Measurements from ENCODE around the gene GRM8. TPM values are rescaled to one million over a fixed set of nuclear protein-coding genes. Genes with fewer than 3 reads are reported as not detected.

Gene GRM8
- total and polyA plus RNA-seq, 2 experiments from 2014 or later, result not detected

DNA sequence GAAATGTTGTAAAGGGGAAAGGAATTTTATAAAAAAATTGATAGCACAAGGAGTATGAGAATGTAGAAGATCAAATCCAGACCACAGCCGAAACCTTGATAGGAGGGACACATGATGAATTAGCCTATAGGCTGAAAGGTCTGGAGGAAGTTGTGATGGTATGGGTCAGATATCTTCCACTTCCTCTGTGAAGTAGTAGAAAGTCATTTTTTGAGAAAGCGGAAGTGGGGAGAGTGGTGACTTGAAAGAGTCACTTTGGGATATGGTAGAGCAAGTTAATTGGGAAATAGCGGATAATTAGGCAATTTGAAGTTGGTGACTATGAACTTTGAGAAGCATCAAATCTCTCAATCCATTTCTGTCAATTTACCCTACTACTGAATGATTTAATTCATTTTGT lies 99.4 kb downstream of the GRM8 start:
- Histone ChIP-seq H3K36me3 (ENCODE audit: low read depth) (no peaks in the 10 kb centered on the region), H3K9me2 (ENCODE audit: insufficient read depth) (no peaks in the 10 kb centered on the region), H3F3A (ENCODE audit: insufficient read depth) (no peaks in the 10 kb centered on the region), H3K27me3 (replicated peaks; ENCODE audit: insufficient read depth) (no peaks in the 10 kb centered on the region), H2AFZ (no peak overlapping the region), H3K9ac (no peak overlapping the region), H3K4me3 (no peak overlapping the region), H3K4me2 (ENCODE audit: unreplicated experiment) (no peak overlapping the region), H3K79me2 (ENCODE audit: insufficient read depth) (no peaks in the 10 kb centered on the region), H3K27ac (no peak overlapping the region), H3K9me3 (ENCODE audit: low read depth) (no peaks in the 10 kb centered on the region), H3K4me1 (ENCODE audit: insufficient read depth) (no peaks in the 10 kb centered on the region), H4K20me1 (ENCODE audit: insufficient read depth) (no peaks in the 10 kb centered on the region)
- TF ChIP-seq EZH2 (IDR thresholded peaks at IDR 0.05; ENCODE audit: insufficient read depth, poor library complexity, severe bottlenecking) (no peak), EZH2phosphoT487 (IDR thresholded peaks at IDR 0.05; ENCODE audit: insufficient read depth, low read depth) (no peak)
- in situ Hi-C loops (cut with MboI), result no loop called here
- 28 to 36% methylated on average over 3 of the region's 3 CpGs for WGBS, 2 experiments (ENCODE audit: low coverage in 1 of 2, low lambda C conversion rate in 2 of 2, missing lambda C conversion rate in 2 of 2)
- no peak for DNase-seq

DNA sequence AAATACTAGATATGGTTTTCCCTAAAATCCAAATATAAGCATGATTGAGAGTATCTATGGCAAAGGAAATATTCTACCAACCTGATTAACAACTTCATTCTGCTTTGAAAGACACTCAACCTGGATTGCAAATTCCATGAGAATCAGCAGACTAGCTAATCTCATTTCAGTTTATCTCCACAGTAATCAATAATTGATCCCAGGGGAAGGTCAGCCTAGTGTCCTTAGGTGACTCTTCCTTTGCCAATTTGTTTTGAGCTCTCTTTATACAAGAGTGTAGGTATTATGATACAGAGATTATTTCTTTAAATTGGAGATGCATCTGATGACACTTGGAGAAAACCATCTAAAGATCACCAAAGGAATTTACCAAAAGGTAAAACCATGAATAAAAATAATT lies 100.3 kb downstream of the GRM8 start:
- in situ Hi-C loops (cut with MboI), result no loop called here
- no peak for TF ChIP-seq EZH2phosphoT487 (IDR thresholded peaks at IDR 0.05; ENCODE audit: insufficient read depth, low read depth)
- no peak for TF ChIP-seq EZH2 (IDR thresholded peaks at IDR 0.05; ENCODE audit: insufficient read depth, poor library complexity, severe bottlenecking)
- H3K27me3 ChIP-seq (replicated peaks; ENCODE audit: insufficient read depth), result no peaks in the 10 kb centered on the region
- no peak overlapping the region for H3K9ac ChIP-seq
- H3K27ac ChIP-seq, result no peak overlapping the region
- H3K79me2 ChIP-seq (ENCODE audit: insufficient read depth), result no peaks in the 10 kb centered on the region
- no peak overlapping the region for H3K4me2 ChIP-seq (ENCODE audit: unreplicated experiment)
- 0 out of 2 replicates have a peak, but pooled peaks cover 2% of the 10 kb centered on the region for H3K9me2 ChIP-seq (ENCODE audit: insufficient read depth)
- no peak overlapping the region for H3K4me3 ChIP-seq
- no peak for DNase-seq
- H3F3A ChIP-seq (ENCODE audit: insufficient read depth), result no peaks in the 10 kb centered on the region
- H3K9me3 ChIP-seq (ENCODE audit: low read depth), result no peaks in the 10 kb centered on the region
- no peaks in the 10 kb centered on the region for H3K36me3 ChIP-seq (ENCODE audit: low read depth)
- no peaks in the 10 kb centered on the region for H3K4me1 ChIP-seq (ENCODE audit: insufficient read depth)
- no peak overlapping the region for H2AFZ ChIP-seq
- H4K20me1 ChIP-seq (ENCODE audit: insufficient read depth), result no peaks in the 10 kb centered on the region

DNA sequence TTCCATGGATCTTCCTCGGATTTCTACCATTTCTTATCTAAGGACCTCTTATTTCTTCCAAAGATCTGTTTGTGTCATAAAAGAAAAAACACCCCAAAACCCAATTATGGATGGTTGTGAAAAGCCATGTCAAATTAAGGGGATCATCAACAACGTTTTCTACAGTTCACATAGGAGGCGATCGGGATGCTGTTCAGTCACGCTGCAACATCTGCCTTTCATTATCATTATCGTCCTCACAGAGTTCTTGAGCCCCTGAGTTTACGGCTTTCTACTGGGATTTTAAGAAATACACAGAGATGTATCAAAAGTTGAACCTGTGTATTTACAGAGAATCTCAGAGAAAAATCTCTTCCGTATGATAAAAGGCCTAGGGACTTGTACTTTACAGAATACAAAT lies 101.4 kb downstream of the GRM8 start:
- no peak for DNase-seq
- H3F3A ChIP-seq (ENCODE audit: insufficient read depth), result no peaks in the 10 kb centered on the region
- no peaks in the 10 kb centered on the region for H3K27me3 ChIP-seq (replicated peaks; ENCODE audit: insufficient read depth)
- no peak overlapping the region for H3K9ac ChIP-seq
- H3K9me3 ChIP-seq (ENCODE audit: low read depth), result no peaks in the 10 kb centered on the region
- H3K79me2 ChIP-seq (ENCODE audit: insufficient read depth), result no peaks in the 10 kb centered on the region
- 0 out of 2 replicates have a peak, but pooled peaks cover 2% of the 10 kb centered on the region for H3K9me2 ChIP-seq (ENCODE audit: insufficient read depth)
- H3K4me1 ChIP-seq (ENCODE audit: insufficient read depth), result no peaks in the 10 kb centered on the region
- in situ Hi-C loops (cut with MboI), result no loop called here
- no peak overlapping the region for H3K4me2 ChIP-seq (ENCODE audit: unreplicated experiment)
- H3K36me3 ChIP-seq (ENCODE audit: low read depth), result no peaks in the 10 kb centered on the region
- H3K4me3 ChIP-seq, result no peak overlapping the region
- WGBS, 2 experiments (ENCODE audit: low coverage in 1 of 2, low lambda C conversion rate in 2 of 2, missing lambda C conversion rate in 2 of 2), result 4 to 5% methylated on average over 8 of the region's 8 CpGs
- no peaks in the 10 kb centered on the region for H4K20me1 ChIP-seq (ENCODE audit: insufficient read depth)
- H2AFZ ChIP-seq, result no peak overlapping the region
- no peak overlapping the region for H3K27ac ChIP-seq
- TF ChIP-seq EZH2 (IDR thresholded peaks at IDR 0.05; ENCODE audit: insufficient read depth, poor library complexity, severe bottlenecking) (no peak), EZH2phosphoT487 (IDR thresholded peaks at IDR 0.05; ENCODE audit: insufficient read depth, low read depth) (no peak)

DNA sequence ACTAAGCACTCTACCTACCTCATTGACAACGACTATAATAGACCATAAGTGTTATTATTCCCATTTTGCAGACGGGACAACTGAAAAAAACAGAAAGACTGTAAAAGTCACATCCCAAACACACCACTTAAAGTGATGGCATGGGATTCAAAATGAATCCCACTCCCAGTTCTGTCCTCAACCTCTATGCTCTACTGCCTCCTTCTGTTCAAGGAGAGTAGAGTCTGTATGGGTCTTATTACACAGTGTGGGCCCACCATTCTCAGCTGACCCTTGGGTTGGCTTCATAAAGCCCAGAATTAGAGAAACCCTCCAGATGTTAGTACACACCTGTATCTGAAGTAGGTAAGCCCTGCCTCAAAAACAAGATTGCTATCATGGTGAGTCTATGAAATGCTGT lies 102.2 kb downstream of the GRM8 start:
- Histone ChIP-seq H3K9me2 (ENCODE audit: insufficient read depth) (0 out of 2 replicates have a peak, but pooled peaks cover 2% of the 10 kb centered on the region), H3K36me3 (ENCODE audit: low read depth) (no peaks in the 10 kb centered on the region), H3K79me2 (ENCODE audit: insufficient read depth) (no peaks in the 10 kb centered on the region), H3K9me3 (ENCODE audit: low read depth) (no peaks in the 10 kb centered on the region), H4K20me1 (ENCODE audit: insufficient read depth) (no peaks in the 10 kb centered on the region), H3K4me3 (no peak overlapping the region), H3K4me1 (ENCODE audit: insufficient read depth) (no peaks in the 10 kb centered on the region), H2AFZ (no peak overlapping the region), H3F3A (ENCODE audit: insufficient read depth) (no peaks in the 10 kb centered on the region), H3K9ac (no peak overlapping the region), H3K4me2 (ENCODE audit: unreplicated experiment) (no peak overlapping the region), H3K27ac (no peak overlapping the region), H3K27me3 (replicated peaks; ENCODE audit: insufficient read depth) (no peaks in the 10 kb centered on the region)
- TF ChIP-seq EZH2phosphoT487 (IDR thresholded peaks at IDR 0.05; ENCODE audit: insufficient read depth, low read depth) (no peak), EZH2 (IDR thresholded peaks at IDR 0.05; ENCODE audit: insufficient read depth, poor library complexity, severe bottlenecking) (no peak)
- DNase-seq, result no peak
- in situ Hi-C loops (cut with MboI), result no loop called here
- 0 to 3% methylated on average over 2 of the region's 2 CpGs for WGBS, 2 experiments (ENCODE audit: low coverage in 1 of 2, low lambda C conversion rate in 2 of 2, missing lambda C conversion rate in 2 of 2)

Measured in GM23248 (cell line).